DOHH2 (cell line): Measurements from ENCODE around the gene PLBD1.

Experiments
- H3F3A ChIP-seq: fragments of 200-600 bp; sonication (generic), shearing (Covaris generic); 2 replicates; pipeline ENCODE4 v1.6.0; 2016; ENCODE audit warnings: antibody characterized with exemption, mild to moderate bottlenecking; ENCODE audit not compliant: control insufficient read depth, insufficient read depth
- H3K27ac ChIP-seq: fragments of 200-600 bp; sonication (generic); 2 replicates; pipeline ENCODE4 v1.5.1; 2014; ENCODE audit warnings: low read depth, mild to moderate bottlenecking, low read length, moderate library complexity
- H3K27me3 ChIP-seq: fragments of 200-600 bp; sonication (generic); 2 replicates; pipeline ENCODE4 v1.6.1; 2014; ENCODE audit warnings: mild to moderate bottlenecking, low read length, mixed read lengths; ENCODE audit not compliant: control insufficient read depth
- H3K36me3 ChIP-seq: fragments of 200-600 bp; sonication (generic); 2 replicates; pipeline ENCODE4 v1.6.1; 2014; ENCODE audit warnings: mild to moderate bottlenecking, low read length, moderate library complexity, mixed read lengths; ENCODE audit not compliant: control insufficient read depth
- H3K4me1 ChIP-seq: fragments of 200-600 bp; sonication (generic); 2 replicates; pipeline ENCODE4 v1.6.1; 2014; ENCODE audit warnings: mild to moderate bottlenecking, low read length, mixed read lengths; ENCODE audit not compliant: control insufficient read depth
- H3K4me2 ChIP-seq: fragments of 200-600 bp; sonication (generic); 2 replicates; pipeline ENCODE4 v1.6.0; 2014; ENCODE audit warnings: mild to moderate bottlenecking, low read length, moderate library complexity
- H3K4me3 ChIP-seq: fragments of 200-600 bp; sonication (generic); 2 replicates; pipeline ENCODE4 v1.5.1; 2014; ENCODE audit warnings: mild to moderate bottlenecking, low read length, mixed read lengths
- H3K79me2 ChIP-seq: fragments of 200-600 bp; sonication (generic); 2 replicates; pipeline ENCODE4 v1.6.1; 2014; ENCODE audit warnings: mild to moderate bottlenecking, low read length, mixed read lengths; ENCODE audit not compliant: control insufficient read depth
- H3K9me2 ChIP-seq: fragments of 200-600 bp; sonication (generic); replicated peaks from 2 replicates; pipeline ENCODE4 v1.6.1; 2014; ENCODE audit warnings: mild to moderate bottlenecking, low read length, mixed read lengths; ENCODE audit not compliant: control insufficient read depth
- H3K9me3 ChIP-seq: fragments of 200-600 bp; sonication (generic); 2 replicates; pipeline ENCODE4 v1.6.1; 2014; ENCODE audit warnings: antibody characterized with exemption, low read length, mixed read lengths; ENCODE audit not compliant: control insufficient read depth, insufficient read depth
- H4K20me1 ChIP-seq: fragments of 200-600 bp; sonication (generic); 2 replicates; pipeline ENCODE4 v1.6.0; 2014; ENCODE audit warnings: low read depth, mild to moderate bottlenecking, antibody characterized with exemption, low read length, moderate library complexity; ENCODE audit not compliant: control insufficient read depth, insufficient read depth
- EZH2phosphoT487 ChIP-seq: fragments of 200-600 bp; sonication (generic); IDR thresholded peaks from 2 replicates; pipeline ENCODE4 v1.6.1; 2017; ENCODE audit warnings: borderline replicate concordance, mild to moderate bottlenecking, antibody characterized with exemption, low read length, moderate library complexity, mixed read lengths
- TF ChIP-seq, protein P1 (sequence below): fragments of 200-600 bp; sonication (generic); IDR thresholded peaks from one replicate; pipeline ENCODE4 v1.5.1; 2014; ENCODE audit warnings: antibody characterized with exemption, mild to moderate bottlenecking, low read depth, low read length; ENCODE audit not compliant: poor library complexity, severe bottlenecking

PLBD1 gene, protein sequence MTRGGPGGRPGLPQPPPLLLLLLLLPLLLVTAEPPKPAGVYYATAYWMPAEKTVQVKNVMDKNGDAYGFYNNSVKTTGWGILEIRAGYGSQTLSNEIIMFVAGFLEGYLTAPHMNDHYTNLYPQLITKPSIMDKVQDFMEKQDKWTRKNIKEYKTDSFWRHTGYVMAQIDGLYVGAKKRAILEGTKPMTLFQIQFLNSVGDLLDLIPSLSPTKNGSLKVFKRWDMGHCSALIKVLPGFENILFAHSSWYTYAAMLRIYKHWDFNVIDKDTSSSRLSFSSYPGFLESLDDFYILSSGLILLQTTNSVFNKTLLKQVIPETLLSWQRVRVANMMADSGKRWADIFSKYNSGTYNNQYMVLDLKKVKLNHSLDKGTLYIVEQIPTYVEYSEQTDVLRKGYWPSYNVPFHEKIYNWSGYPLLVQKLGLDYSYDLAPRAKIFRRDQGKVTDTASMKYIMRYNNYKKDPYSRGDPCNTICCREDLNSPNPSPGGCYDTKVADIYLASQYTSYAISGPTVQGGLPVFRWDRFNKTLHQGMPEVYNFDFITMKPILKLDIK

DNA sequence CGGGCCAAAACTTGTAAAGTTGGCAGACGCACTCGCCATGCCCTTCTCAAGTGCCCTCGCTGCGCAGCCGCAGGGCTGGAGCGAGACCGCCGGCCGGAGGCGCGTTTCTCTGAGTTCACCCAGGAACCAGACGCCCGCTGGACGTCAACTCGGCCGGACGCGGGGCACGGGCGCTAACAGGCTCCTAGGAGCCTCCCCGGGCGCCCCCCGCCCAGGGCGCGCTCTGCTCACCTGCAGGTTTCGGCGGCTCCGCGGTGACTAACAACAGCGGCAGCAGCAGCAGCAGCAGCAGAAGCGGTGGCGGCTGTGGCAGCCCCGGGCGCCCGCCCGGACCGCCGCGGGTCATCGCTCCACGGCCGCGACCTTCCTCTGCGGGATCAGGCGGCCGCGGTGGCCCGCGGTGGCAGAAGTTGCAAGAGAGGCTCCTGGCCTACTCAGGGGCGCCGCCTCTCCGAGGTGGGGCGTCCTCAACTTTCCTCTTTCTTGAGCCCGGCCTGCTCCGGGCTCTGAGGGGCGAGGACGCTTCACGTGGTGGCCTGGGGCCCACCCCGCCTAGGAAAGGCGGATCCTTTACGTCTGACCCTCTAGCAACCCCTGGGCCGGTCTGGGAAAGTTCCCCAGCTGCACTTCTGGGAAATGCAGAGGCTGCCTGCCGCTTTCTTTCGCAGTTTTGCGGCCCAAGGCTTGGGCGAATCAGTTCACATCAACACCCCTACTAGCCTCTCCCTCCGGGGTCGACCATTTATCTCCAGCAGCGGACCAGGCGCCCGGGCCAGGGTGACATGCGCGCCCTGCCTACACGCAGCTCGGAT lies at the start of gene PLBD1:
Gene PLBD1 (minus strand): TSS at position 533 of the 812 bp plus-strand sequence. CDS start 187 bp downstream, at position 346.
- no peaks in the 10 kb centered on the region for H3F3A ChIP-seq
- TF ChIP-seq, protein P1, sequence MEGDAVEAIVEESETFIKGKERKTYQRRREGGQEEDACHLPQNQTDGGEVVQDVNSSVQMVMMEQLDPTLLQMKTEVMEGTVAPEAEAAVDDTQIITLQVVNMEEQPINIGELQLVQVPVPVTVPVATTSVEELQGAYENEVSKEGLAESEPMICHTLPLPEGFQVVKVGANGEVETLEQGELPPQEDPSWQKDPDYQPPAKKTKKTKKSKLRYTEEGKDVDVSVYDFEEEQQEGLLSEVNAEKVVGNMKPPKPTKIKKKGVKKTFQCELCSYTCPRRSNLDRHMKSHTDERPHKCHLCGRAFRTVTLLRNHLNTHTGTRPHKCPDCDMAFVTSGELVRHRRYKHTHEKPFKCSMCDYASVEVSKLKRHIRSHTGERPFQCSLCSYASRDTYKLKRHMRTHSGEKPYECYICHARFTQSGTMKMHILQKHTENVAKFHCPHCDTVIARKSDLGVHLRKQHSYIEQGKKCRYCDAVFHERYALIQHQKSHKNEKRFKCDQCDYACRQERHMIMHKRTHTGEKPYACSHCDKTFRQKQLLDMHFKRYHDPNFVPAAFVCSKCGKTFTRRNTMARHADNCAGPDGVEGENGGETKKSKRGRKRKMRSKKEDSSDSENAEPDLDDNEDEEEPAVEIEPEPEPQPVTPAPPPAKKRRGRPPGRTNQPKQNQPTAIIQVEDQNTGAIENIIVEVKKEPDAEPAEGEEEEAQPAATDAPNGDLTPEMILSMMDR: no peak
- no peak for TF ChIP-seq EZH2phosphoT487
- no peaks in the 10 kb centered on the region for H3K9me3 ChIP-seq
- H3K36me3 ChIP-seq: no peaks in the 10 kb centered on the region
- no peaks in the 10 kb centered on the region for H3K9me2 ChIP-seq
- H3K4me3 ChIP-seq: no peak within 1 kb of the TSS
- no peak within 1 kb of the TSS for H3K27ac ChIP-seq
- no peaks in the 10 kb centered on the region for H4K20me1 ChIP-seq
- H3K4me2 ChIP-seq: no peak within 1 kb of the TSS
- no peaks in the 10 kb centered on the region for H3K79me2 ChIP-seq
- H3K4me1 ChIP-seq: no peaks in the 10 kb centered on the region
- H3K27me3 ChIP-seq: no peaks in the 10 kb centered on the region

DNA sequence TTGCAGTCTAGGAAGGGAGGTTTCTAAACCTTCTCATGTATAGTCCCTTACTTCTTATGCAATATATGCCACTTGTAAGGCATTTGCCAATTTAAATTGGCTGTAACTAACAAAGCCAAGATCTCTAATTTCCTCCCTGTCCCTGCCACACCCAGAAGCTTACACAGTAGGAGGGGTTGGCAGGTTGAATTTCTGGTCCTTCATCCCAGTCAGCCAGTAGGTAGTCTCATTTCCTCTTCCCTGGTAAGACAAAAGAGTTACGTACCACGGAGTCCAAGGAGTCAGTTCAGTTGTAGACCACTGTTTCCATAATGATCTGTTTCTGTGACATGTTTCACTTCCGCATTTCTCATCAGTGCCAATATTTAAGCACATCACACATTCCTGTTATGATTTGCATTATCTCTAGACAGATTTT lies 47.0 kb upstream of the PLBD1 start:
- Histone ChIP-seq H3K4me2 (peak overlapping the region; percentile 74), H3K79me2 (no peaks in the 10 kb centered on the region), H3K9me2 (no peaks in the 10 kb centered on the region), H3K4me3 (peak overlapping the region; percentile 67), H3K4me1 (peaks cover 63% of the 10 kb centered on the region), H3K36me3 (peaks cover 14% of the 10 kb centered on the region), H3K9me3 (peaks cover 9% of the 10 kb centered on the region; the same call in 1 of the 2 replicates), H3K27ac (peak overlapping the region; percentile 93), H3F3A (peaks cover 9% of the 10 kb centered on the region), H3K27me3 (no peaks in the 10 kb centered on the region), H4K20me1 (no peaks in the 10 kb centered on the region)
- TF ChIP-seq, protein P1: no peak

DNA sequence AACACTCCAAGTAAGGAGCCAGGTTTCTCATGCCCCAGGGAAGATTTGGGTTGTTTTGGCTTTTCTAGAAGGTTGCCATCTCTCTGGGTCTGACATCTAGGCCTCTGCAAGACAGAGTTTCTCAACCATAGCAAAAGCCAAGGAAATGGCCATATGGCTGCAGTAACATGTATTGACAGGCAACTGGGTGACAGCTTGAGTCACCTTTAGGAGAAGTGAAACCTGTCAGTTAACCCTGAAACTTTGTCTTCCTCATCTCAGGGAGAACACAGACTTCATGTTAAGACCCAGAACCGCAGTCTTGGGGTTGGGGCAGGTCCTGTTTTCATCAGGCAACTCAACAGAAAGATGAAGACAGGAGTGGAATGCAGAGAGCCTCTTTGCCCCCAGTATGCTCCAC lies 46.0 kb upstream of the PLBD1 start:
- H4K20me1 ChIP-seq: no peaks in the 10 kb centered on the region
- H3K27ac ChIP-seq: peak overlapping the region; percentile 93
- H3F3A ChIP-seq: peaks cover 9% of the 10 kb centered on the region
- peaks cover 11% of the 10 kb centered on the region; the same call in 1 of the 2 replicates for H3K9me3 ChIP-seq
- H3K36me3 ChIP-seq: peaks cover 14% of the 10 kb centered on the region
- H3K27me3 ChIP-seq: no peaks in the 10 kb centered on the region
- H3K4me1 ChIP-seq: peaks cover 53% of the 10 kb centered on the region
- no peak for TF ChIP-seq EZH2phosphoT487
- TF ChIP-seq, protein P1: no peak
- peak overlapping the region; percentile 67 for H3K4me3 ChIP-seq
- H3K4me2 ChIP-seq: peak overlapping the region; percentile 74
- no peaks in the 10 kb centered on the region for H3K9me2 ChIP-seq
- H3K79me2 ChIP-seq: no peaks in the 10 kb centered on the region
